Activated CD4-positive, alpha-beta T cell treated with anti-CD3 and anti-CD28 coated beads for 4 hours (primary cell): ENCODE data around the gene CDK11B.

Experiments used
- DNase-seq, 2 donors: peaks; one replicate each; pipeline ENCODE4 v3.0.0-alpha.2; 2020

Gene CDK11B

GRCh38 chr1:1614204-1614953 is 44.4 kb downstream of the CDK11B start:
- DNase-seq: peak; percentile 63 to 70

DNA sequence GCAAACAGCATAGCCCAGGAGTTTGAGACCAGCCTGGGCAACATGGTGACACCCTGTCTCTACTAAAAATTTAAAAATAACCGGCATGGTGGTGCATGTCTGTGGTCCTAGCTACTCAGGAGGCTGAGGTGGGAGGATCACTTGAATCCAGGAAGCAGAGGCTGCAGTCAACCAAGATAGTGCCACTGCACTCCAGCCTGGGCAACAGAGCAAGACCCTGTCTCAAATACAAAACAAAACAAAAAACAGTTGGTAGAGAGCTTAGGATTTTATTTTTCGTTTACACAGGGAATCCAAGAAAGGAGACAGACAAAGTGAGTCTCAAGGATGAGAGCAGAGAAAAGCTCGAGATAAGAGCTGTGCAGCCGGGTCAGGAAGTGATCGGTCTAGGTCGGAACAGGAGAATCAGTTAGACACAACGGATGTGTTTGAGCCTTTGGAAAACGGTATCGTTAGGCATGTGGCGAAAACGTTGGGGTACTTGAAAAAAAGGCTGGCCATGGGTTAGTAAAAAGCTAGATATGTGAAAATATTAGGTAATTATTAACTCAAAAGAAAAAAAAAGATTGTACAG is 45.2 kb downstream of the CDK11B start:
- no peak for DNase-seq

GRCh38 chr1:1612104-1612400 is 46.8 kb downstream of the CDK11B start:
- no peak for DNase-seq

DNA sequence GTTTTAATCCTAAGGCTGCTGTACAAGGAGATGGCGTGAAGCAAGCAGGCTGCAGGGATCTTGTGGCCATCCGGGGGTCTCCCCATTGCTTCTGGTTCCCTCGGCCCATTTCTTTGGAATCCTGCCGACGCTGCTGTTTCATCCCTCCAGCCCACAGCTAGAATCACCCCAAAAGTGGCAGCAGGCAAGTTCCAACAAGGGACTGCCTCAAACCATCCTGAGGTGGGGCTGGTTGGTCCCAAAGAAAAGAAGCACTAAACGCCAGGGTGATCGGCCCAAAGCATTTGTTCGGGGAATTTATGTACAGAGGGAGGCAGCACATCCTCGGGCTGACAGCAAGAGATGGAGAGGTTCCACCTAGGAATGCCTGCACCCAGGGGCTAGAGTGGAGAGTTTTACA is 48.0 kb downstream of the CDK11B start:
- no peak for DNase-seq

DNA sequence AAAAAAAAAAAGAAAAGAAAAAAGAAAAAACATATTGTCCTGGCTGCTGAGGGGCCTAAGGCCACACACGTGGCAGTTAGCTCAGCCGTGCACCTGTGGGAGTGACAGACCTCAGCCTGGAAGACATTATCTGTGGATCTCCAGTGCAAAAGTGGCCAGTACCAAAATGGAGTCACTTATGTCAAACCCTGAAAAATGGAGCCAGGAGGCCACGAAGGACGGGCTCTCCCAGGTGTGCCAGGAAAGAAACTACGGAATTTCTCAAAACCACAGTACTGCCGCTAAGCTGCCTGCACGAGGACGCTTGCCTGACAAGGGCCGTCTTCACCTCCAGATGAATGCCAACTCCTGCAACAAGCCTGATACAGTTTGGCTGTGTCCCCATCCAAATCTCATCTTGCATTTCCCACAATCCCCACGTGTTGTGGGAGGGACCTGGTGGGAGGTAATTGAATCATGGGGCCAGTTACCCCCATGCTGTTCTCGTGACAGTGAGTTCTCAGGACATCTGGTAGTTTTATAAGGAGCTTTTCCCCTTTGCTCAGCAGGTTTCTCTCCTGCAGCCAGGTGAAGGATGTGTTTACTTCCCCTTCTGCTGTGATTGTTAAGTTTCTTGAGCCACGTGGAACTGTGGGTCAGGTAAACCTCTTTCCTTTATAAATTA is 48.9 kb downstream of the CDK11B start:
- DNase-seq: no peak

DNA sequence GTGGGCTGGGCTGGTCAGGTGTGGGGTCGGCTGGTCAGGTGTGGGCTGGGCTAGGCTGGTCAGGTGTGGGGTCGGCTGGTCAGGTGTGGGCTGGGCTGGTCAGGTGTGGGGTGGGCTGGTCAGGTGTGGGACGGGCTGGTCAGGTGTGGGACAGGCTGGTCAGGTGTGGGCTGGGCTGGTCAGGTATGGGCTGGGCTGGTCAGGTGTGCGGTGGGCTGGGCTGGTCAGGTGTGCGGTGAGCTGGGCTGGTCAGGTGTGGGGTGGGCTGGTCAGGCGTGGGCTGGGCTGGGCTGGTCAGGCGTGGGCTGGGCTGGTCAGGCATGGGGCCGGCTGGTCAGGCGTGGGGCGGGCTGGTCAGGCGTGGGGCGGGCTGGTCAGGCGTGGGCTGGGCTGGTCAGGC is 52.6 kb downstream of the CDK11B start:
- DNase-seq: no peak

DNA sequence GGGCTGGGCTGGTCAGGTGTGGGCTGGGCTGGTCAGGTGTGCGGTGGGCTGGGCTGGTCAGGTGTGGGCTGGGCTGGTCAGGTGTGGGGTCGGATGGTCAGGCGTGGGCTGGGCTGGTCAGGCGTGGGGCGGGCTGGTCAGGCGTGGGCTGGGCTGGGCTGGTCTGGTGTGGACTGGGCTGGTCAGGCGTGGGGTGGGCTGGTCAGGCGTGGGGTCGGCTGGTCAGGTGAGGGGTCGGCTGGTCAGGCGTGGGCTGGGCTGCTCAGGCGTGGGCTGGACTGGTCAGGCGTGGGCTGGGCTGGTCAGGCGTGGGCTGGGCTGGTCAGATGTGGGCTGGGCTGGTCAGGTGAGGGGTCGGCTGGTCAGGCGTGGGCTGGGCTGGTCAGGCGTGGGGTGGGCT is 53.1 kb downstream of the CDK11B start:
- no peak for DNase-seq

DNA sequence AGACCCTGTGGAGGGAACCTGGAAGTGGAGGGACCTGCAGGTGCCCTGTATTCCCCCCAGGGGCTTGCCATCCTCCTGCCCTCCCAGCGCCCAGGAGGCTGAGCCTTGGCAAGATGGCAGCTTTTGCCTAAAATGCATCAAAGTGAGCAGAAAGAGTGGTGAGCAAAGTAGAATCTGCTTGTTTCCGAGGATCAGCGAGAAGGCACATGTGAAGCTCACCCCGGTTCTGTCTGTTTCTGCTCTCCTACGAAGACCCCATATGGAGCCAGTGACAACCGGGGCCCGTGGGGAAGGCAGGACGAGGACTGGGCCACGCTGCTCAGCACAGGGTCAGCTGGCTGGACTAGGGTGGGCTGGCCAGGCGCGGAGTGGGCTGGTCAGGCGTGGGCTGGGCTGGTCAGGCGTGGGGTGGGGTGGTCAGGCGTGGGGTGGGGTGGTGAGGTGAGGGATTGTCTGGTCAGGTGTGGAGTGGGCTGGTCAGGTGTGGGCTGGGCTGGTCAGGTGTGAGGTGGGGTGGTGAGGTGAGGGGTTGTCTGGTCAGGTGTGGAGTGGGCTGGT is 53.7 kb downstream of the CDK11B start:
- no peak for DNase-seq

DNA sequence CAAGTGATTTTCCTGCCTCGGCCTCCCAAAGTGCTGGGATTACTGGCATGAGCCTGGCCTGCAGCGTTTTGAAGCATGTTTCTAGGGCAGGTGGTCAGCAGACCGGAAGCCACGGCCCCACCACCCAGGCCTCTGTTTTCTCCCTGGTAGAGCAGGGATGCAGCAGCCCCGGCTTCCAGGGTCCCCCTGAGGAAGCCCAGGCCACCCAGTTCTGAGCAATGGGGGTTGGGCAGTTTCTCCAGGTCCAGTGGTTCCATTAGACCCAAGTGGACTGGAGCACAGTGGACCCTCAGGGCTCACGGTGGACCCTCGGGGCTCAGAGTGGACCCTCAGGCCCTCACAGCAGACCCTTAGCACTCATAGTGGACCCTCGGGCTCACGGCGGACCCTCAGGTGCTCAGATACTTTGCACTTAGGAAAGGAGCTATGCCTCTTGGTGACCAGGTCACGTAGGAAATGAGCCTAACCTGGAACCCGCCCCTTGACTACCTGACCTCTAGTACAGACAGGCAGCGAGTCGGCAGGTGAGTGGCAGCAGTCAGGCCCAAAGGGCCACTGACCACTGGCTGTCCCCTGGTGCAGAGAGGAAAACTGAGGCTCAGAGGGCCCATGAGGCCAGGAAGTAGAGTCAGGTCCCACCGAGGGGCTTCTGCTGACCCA is 54.3 kb downstream of the CDK11B start:
- no peak for DNase-seq

DNA sequence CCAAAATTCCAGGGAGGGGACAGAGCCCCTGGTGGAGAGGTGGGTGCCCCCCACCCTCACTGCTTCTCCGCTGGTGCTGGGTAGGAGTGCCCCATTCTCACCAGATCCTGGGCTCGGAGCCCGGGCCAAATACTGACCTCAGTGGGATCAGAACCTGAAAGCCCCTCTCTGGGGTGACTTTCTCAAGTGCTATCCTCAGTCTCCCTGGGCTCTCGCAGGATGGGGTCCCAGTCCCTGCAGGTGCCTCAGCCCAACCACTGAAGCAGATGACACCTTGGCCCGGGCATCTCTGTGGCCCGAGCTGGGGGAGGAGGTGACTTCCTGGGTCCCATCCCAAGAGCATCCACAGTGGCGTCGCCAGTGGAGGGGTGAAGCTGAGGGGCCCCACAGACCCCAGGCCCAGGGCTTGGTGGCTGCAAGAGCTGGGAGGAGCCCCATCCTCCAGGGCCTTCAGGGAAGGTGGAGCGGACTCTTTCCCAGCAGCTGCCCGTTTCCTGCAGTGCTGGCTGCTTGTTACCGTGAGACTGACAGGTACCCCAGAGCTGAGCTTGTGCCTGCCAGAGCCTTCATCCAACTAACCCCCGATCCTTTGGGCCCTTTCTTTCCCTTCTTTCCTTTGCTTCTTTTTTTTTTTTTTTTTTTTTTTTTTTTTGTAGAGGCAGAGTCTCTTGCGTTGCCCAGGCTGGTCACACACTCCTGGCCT is 55.0 kb downstream of the CDK11B start:
- no peak for DNase-seq

DNA sequence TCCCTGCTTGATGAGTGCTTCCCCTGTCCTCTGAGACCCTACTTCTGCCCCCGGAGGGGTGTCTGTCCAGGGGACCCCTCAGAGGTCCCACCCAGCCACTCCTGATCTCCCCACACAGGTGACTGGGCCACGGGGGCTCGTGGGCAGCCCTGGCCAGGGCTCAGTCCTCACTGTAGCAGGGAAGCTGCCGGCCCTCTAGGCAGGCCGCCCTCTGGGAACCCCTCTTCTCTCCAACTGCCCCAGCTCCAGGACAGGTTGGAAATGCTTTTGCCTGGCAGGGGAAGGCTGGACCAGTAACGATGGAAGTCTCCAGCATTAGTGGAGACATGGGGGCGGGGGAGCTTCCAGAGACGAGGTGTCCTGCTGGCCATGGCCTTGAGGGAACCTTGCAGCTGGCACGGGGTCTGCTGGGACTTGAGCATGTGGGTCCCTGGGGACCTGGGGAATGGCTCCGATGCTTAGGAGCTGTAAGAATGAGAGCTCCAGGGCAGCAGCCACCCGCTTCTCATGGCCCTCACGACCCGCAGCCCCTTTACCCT is 55.8 kb downstream of the CDK11B start:
- DNase-seq: no peak

DNA sequence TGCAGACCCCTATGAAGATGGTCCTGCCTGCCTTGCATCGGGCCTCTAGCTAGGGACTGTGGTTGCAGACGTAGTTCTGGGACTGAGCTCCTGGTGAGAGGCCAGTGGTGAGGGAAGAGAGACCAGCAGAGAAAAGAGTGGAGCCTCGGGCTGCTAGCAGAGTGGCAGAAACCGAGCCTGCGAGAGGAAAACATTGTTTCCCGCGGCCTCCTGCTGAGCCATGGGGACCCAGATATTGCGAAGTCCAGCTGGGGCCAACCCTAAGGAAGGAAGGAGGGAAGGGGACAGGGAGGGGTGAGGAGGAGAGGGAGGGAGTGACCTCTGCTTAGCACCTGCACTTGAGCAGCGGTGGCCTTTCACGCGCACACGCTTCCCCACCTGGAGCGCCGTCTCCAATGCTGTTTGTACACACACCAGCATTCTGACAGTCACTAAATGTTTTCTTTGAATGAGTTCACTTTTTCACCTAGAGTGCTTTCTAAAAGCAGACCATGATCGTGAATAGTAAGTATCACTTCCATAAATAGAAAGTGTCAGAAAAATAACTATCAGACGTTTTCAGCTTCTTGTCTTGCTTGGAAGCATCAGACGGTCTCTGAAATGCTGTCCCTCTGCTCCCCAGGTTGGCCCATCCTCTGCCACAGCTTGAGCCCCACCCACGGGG is 56.4 kb downstream of the CDK11B start:
- no peak for DNase-seq

GRCh38 chr1:1601564-1602303 is 57.1 kb downstream of the CDK11B start:
- DNase-seq: no peak

GRCh38 chr1:1600861-1601563 is 57.8 kb downstream of the CDK11B start:
- no peak for DNase-seq

- no peak for DNase-seq
These were observed 58.6 kb downstream of the CDK11B start, which contains the start of gene FNDC10 for GRCh38 chr1:1599935-1600860. Gene FNDC10 (minus strand): TSS chr1:1600135. CDS start chr1:1600015, 120 bp downstream.

- DNase-seq: peak in 1 of 2 donors; percentile 35
These were observed 59.5 kb downstream of the CDK11B start for GRCh38 chr1:1599030-1599934.

DNA sequence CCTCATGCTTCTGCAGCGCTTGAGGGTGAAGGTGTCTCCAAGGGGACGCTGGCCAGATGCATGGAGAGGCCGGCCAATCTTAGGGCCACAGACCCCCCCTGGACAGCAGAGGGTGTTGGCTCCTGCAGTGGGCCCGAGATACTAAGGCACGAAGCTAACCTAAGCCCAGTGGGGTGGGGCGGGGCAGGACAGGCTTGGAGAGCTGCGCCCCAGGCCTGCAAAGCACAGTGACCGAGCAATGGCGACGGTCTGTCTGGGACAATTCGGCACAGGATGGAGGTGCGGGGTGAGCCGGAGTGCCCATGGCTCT is 60.1 kb downstream of the CDK11B start:
- no peak for DNase-seq

DNA sequence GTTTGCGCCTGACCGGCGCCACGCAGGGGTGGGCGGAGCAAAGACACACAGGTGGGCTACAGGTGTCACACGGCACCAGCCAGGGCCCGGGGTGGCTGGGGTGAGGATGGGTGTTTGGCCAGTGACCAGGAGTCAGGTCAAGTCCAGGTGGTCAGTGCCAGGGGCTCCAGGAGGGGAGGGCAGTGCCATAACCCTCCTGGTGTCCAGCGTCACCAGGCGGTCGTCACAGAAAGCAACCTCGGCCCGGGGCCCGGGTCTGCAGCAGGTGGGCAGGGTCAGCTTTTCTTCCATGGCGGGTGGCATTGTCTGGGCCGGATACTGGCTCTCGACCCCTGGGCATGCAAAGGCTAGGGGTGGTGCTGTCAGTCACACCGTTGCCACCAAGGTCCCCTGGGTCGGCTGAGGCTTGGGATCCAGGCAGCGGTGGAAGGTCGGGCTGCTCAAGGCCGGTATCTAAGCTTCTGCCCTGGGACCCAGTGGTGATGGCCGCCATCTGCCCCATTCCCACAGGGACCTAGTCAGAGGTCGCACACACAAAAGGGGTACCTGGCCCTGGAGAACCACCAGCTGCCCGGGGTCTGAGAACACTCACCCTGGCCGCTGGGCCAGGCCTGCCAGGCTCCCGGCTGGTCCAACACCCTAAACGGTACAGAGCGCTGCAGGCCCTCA is 60.6 kb downstream of the CDK11B start:
- no peak for DNase-seq
